Esophagus muscularis mucosa (tissue), 4 donors: ENCODE data around the gene SEMA5A.

Source experiments
- CTCF ChIP-seq, 3 experiments: fragments of 200-600 bp in 2 of 3; fragments of 450-650 bp in 1 of 3; sonication (generic) in 2 of 3; IDR thresholded peaks; one replicate each; pipeline ENCODE4 v1.5.1; 2017 to 2019; ENCODE audit warnings: antibody characterized with exemption in 3 of 3, mild to moderate bottlenecking in 2 of 3, moderate library complexity in 1 of 3
- EP300 ChIP-seq: sonication (generic); formaldehyde crosslinking; IDR thresholded peaks from one replicate; pipeline ENCODE4 v1.6.1; 2017; ENCODE audit warnings: antibody characterized with exemption
- POLR2A ChIP-seq: fragments of 450-650 bp; IDR thresholded peaks from one replicate; pipeline ENCODE4 v1.6.1; 2017; ENCODE audit warnings: antibody characterized with exemption, moderate library complexity, mild to moderate bottlenecking, low read depth
- POLR2AphosphoS5 ChIP-seq, 2 donors: sonication (generic); formaldehyde crosslinking; IDR thresholded peaks; one replicate each; pipeline ENCODE4 v1.6.1; 2017; ENCODE audit warnings: antibody characterized with exemption in 2 of 2

- TF ChIP-seq CTCF (IDR thresholded peaks at IDR 0.05) (no peak), POLR2AphosphoS5 (IDR thresholded peaks at IDR 0.05) (no peak), POLR2A (no peak), EP300 (no peak)
Observed at GRCh38 chr5:9340085-9340484, 205.8 kb downstream of the SEMA5A start.
